Osteoblast (primary cell): ENCODE measurements around the gene VPS51. TPM values are rescaled to one million over a fixed set of nuclear protein-coding genes. Genes with fewer than 3 reads are reported as not detected.

ENCODE experiments used
- DNase-seq: peaks from one replicate; pipeline ENCODE4 v3.0.0; 2011; ENCODE audit warnings: low spot score, mixed read lengths; ENCODE audit not compliant: insufficient read length; ENCODE audit errors: missing footprints
- H2AFZ ChIP-seq: 2 replicates; pipeline ENCODE4 v1.6.0; 2011; ENCODE audit warnings: mild to moderate bottlenecking, low read length
- H3K27ac ChIP-seq: 2 replicates; pipeline ENCODE4 v1.5.1; 2011; ENCODE audit warnings: mild to moderate bottlenecking, low read depth, low read length, moderate library complexity
- H3K27me3 ChIP-seq: 2 replicates; pipeline ENCODE4 v1.6.0; 2012; ENCODE audit warnings: mild to moderate bottlenecking, control low read depth, inconsistent platforms, low read length, moderate library complexity; ENCODE audit not compliant: insufficient read depth
- H3K36me3 ChIP-seq: 2 replicates; pipeline ENCODE4 v1.5.1; 2011; ENCODE audit warnings: mild to moderate bottlenecking, low read length, control low read depth, moderate library complexity; ENCODE audit not compliant: insufficient read depth
- H3K4me1 ChIP-seq: 2 replicates; pipeline ENCODE4 v1.5.1; 2011; ENCODE audit warnings: mild to moderate bottlenecking, low read length, control low read depth, moderate library complexity; ENCODE audit not compliant: insufficient read depth
- H3K4me2 ChIP-seq: 2 replicates; pipeline ENCODE4 v1.6.0; 2011; ENCODE audit warnings: mild to moderate bottlenecking, low read length; ENCODE audit not compliant: insufficient read depth
- H3K4me3 ChIP-seq: fragments of 200-600 bp; sonication (generic); 3 replicates; pipeline ENCODE4 v1.5.1; 2012; ENCODE audit warnings: mild to moderate bottlenecking, low read length, inconsistent platforms; ENCODE audit not compliant: insufficient read depth
- H3K79me2 ChIP-seq: 2 replicates; pipeline ENCODE4 v1.6.0; 2012; ENCODE audit warnings: mild to moderate bottlenecking, low read length, control low read depth, inconsistent platforms; ENCODE audit not compliant: insufficient read depth
- H3K9me3 ChIP-seq: 2 replicates; pipeline ENCODE4 v1.5.1; 2011; ENCODE audit warnings: low read depth, low read length, control low read depth
- H4K20me1 ChIP-seq: 2 replicates; pipeline ENCODE4 v1.6.0; 2012; ENCODE audit warnings: mild to moderate bottlenecking, low read length, control low read depth; ENCODE audit not compliant: insufficient read depth
- total RNA-seq: library from RNA; depleted of rRNA; stranded (reverse); fragments of >200 nt; gene quantifications from 2 replicates; pipeline ENCODE4 v1.2.3, GENCODE V29; 2012
- TF ChIP-seq, protein P1 (sequence below): IDR thresholded peaks from 2 replicates; pipeline ENCODE4 v1.5.1; 2011; ENCODE audit warnings: mild to moderate bottlenecking, low read depth, low read length, moderate library complexity; ENCODE audit errors: extremely low read depth

VPS51 gene
- total RNA-seq, 1 donor, result 153 TPM

DNA sequence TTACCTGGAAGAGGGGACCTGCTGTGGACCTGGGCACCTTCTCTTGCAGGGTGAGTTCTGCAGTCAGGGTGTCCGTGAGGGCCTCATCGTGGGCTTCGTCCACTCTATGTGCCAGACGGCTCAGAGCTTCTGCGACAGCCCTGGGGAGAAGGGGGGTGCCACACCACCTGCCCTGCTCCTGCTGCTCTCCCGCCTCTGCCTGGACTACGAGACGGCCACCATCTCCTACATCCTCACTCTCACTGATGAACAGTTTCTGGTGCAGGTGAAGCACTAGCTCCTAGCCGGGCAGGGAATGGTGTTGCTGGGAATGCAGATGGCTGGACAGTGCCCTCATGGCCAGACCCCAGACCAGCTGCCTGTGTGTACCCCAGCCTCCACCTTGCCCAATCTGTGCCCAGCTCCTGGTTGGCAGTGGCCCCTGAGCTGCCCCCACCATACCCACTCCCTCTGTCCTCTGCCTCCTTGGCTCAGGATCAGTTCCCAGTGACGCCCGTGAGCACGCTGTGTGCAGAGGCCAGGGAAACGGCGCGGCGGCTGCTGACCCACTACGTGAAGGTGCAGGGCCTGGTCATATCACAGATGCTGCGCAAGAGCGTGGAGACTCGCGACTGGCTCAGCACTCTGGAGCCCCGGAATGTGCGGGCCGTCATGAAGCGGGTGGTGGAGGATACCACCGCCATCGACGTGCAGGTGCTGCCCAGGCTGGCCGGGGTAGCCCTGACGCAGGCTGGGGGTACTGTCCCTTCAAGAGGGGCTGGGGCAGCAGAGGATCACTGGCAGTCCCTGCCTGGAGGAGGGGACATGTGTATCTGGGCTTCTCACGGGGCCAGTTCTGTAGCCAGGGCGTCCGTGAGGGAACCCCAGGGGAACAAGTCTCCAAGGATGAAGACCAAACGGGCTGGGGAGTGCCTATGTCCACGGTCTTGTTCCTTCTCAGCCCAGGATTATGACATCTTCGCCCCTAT is 13.5 kb downstream of the VPS51 start:
- H3K27me3 ChIP-seq, result no peaks in the 10 kb centered on the region
- H3K4me1 ChIP-seq, result peaks cover 14% of the 10 kb centered on the region
- DNase-seq, result no peak
- H4K20me1 ChIP-seq, result peaks cover 15% of the 10 kb centered on the region
- H3K4me2 ChIP-seq, result no peak overlapping the region
- H3K9me3 ChIP-seq, result no peaks in the 10 kb centered on the region
- TF ChIP-seq, protein P1, sequence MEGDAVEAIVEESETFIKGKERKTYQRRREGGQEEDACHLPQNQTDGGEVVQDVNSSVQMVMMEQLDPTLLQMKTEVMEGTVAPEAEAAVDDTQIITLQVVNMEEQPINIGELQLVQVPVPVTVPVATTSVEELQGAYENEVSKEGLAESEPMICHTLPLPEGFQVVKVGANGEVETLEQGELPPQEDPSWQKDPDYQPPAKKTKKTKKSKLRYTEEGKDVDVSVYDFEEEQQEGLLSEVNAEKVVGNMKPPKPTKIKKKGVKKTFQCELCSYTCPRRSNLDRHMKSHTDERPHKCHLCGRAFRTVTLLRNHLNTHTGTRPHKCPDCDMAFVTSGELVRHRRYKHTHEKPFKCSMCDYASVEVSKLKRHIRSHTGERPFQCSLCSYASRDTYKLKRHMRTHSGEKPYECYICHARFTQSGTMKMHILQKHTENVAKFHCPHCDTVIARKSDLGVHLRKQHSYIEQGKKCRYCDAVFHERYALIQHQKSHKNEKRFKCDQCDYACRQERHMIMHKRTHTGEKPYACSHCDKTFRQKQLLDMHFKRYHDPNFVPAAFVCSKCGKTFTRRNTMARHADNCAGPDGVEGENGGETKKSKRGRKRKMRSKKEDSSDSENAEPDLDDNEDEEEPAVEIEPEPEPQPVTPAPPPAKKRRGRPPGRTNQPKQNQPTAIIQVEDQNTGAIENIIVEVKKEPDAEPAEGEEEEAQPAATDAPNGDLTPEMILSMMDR, result no peak
- no peak overlapping the region for H3K4me3 ChIP-seq
- no peak overlapping the region for H3K27ac ChIP-seq
- peaks cover 3% of the 10 kb centered on the region for H3K36me3 ChIP-seq
- peaks cover 9% of the 10 kb centered on the region for H3K79me2 ChIP-seq
- H2AFZ ChIP-seq, result no peak overlapping the region

DNA sequence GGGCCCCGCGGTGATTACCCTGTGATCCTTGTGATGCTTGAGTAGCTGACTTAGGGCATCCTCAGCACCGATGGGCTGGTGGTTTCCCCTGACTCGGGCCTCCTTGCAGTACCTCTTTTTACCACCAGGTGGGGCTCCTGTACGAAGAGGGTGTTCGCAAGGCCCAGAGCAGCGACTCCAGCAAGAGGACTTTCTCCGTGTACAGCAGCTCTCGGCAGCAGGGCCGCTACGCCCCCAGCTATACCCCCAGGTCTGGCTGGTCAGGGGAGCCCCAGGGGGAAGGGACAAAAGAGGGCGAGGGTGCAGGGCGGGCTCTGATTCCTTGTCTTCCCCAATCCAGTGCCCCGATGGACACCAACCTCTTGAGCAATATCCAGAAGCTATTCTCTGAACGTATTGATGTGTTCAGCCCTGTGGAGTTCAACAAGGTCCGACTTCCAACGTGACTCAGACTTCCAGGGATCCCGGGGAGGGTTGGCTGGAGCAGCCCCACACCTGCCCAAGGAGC is 14.4 kb downstream of the VPS51 start:
- TF ChIP-seq, protein P1, result peak; percentile 96
- Histone ChIP-seq H3K36me3 (peaks cover 3% of the 10 kb centered on the region), H3K27me3 (no peaks in the 10 kb centered on the region), H2AFZ (peak overlapping the region; percentile 6), H3K9me3 (no peaks in the 10 kb centered on the region), H3K4me3 (peak overlapping the region; percentile 30), H3K79me2 (peaks cover 9% of the 10 kb centered on the region), H3K4me1 (peaks cover 14% of the 10 kb centered on the region), H3K27ac (no peak overlapping the region), H4K20me1 (peaks cover 15% of the 10 kb centered on the region), H3K4me2 (peak overlapping the region; percentile 42)
- peak; percentile 99 for DNase-seq

DNA sequence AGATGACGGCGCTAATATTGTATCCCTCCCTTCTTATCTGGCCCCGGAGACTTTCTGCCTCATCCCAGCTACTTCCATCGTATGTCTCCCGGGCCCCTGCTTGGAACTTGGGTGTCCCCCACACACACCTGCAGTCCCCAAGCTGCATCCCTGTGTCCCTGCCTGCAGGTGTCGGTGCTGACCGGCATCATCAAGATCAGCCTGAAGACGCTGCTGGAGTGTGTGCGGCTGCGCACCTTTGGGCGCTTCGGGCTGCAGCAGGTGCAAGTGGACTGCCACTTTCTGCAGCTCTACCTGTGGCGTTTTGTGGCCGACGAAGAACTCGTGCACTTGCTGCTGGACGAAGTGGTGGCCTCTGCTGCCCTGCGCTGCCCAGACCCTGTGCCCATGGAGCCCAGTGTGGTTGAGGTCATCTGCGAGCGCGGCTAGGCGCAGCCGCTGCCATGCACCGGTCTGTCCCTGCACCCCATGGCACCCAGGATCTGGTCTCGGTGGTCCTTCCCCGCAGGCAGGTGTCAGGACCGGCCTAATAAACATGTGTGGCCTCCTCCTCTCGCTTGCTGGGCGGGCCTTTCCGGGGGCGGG is 15.2 kb downstream of the VPS51 start:
- Histone ChIP-seq H3K4me2 (peak overlapping the region; percentile 92), H3K9me3 (no peaks in the 10 kb centered on the region), H4K20me1 (peaks cover 18% of the 10 kb centered on the region), H3K4me1 (peaks cover 18% of the 10 kb centered on the region), H3K36me3 (peaks cover 11% of the 10 kb centered on the region), H3K4me3 (peak overlapping the region; percentile 67), H3K27ac (no peak overlapping the region), H3K79me2 (peaks cover 14% of the 10 kb centered on the region), H2AFZ (no peak overlapping the region), H3K27me3 (no peaks in the 10 kb centered on the region)
- TF ChIP-seq, protein P1, result no peak
- no peak for DNase-seq
